Measurements from ENCODE around the gene SLC25A1. TPM values are rescaled to one million over a fixed set of nuclear protein-coding genes. Genes with fewer than 3 reads are reported as not detected.

The SLC25A1 gene
- total and polyA plus RNA-seq, 2 experiments from 2014 or later, result 187 to 422 TPM

DNA sequence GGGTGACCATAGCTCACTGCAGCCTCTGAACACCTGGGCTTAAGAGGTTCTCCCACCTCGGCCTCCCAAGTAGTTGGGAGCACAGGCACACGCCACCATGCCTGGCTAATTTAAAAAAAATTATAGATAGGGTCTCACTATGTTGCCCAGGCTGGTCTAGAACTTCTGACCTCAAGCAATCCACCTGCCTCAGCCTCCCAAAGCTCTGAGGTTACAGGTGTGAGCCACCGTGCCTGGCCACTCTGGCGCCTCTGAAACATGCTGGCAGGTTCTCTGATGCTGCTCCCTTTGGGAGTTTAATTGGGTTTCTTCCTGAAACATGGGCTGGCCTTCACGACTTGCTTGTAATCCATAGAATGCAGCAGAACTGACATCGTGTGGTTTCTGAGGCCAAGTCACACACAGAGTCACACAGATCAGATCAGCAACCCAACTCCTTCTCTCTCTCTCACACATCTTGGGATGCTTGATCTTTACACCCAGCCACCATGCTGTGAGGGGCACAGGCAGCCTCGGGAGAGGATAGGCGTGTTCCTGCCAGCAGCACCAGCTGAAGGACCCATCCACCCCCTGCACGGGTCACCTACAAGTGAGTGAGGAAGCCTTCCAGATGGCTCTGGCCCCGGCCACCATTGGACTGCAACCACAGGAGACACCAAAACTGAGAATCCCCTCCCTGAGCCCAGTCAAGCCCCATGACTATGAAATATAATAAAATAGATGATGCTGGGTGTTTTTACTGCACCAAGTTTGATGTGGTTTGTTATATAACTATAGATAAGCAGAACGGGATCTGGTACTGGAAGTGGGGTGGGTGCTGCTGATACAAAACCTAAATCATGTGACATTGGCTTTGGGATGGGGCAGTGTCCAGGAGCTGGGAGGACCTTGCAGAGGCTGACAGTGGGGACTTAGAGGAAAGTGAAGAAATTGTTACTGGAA lies 25.3 kb downstream of the SLC25A1 start:
- WGBS (ENCODE audit: low lambda C conversion rate, missing lambda C conversion rate), result 74% methylated on average over 11 of the region's 11 CpGs

DNA sequence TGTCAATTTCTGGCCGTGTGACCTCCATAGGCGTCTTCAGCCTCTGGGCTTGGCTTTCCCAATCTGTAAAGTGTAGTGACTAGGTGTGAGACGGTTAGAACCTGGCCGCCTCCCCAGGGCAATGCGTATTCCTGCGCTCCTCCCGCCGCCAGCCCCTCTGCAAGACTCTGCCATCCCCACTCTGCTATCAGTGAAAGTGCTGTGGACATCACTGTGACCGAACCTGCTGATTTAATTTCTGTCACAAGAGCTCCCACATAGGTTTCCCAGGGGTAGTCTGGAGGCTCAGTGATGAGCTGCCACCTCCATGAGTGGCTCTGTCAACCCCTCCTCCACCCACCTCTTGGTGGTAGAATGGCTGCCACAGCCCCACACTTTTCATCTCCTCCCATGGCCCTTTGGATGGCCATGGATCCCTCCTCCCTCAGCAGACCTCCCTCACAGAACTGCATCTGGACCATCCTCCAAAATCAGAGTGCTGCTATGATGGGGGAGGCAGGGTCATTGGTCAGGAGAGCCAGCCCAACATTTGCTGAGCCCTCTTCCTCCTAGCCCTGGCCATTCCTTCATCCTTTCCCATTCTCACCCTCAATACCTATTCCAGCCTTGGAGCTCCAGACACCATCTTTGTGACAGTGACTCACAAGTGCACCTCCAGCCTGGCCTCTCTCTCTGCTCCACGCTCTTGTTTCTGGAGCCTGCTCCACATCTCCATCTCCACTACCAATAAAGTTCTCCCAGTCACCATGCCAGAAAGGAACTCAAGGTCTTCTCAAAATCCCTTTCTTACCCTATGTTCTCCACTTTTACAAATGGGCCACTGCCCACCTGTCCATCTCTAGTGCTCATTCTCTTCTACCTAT lies 27.0 kb downstream of the SLC25A1 start:
- TF ChIP-seq EZH2 (IDR thresholded peaks at IDR 0.05; ENCODE audit: borderline replicate concordance) (no peak), EZH2phosphoT487 (IDR thresholded peaks at IDR 0.05; ENCODE audit: low read depth, severe bottlenecking, unreplicated experiment) (no peak)
- TF ChIP-seq, protein P1, sequence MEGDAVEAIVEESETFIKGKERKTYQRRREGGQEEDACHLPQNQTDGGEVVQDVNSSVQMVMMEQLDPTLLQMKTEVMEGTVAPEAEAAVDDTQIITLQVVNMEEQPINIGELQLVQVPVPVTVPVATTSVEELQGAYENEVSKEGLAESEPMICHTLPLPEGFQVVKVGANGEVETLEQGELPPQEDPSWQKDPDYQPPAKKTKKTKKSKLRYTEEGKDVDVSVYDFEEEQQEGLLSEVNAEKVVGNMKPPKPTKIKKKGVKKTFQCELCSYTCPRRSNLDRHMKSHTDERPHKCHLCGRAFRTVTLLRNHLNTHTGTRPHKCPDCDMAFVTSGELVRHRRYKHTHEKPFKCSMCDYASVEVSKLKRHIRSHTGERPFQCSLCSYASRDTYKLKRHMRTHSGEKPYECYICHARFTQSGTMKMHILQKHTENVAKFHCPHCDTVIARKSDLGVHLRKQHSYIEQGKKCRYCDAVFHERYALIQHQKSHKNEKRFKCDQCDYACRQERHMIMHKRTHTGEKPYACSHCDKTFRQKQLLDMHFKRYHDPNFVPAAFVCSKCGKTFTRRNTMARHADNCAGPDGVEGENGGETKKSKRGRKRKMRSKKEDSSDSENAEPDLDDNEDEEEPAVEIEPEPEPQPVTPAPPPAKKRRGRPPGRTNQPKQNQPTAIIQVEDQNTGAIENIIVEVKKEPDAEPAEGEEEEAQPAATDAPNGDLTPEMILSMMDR (IDR thresholded peaks at IDR 0.05; ENCODE audit: poor library complexity), result no peak
- H3K4me1 ChIP-seq (ENCODE audit: insufficient read depth), result no peaks in the 10 kb centered on the region
- H3K36me3 ChIP-seq (replicated peaks; ENCODE audit: insufficient read depth, low read depth), result no peaks in the 10 kb centered on the region
- no peak overlapping the region for H3K27ac ChIP-seq
- 63% methylated on average over 10 of the region's 10 CpGs for WGBS (ENCODE audit: low lambda C conversion rate, missing lambda C conversion rate)
- no peak overlapping the region for H2AFZ ChIP-seq
- H3K9me2 ChIP-seq (replicated peaks; ENCODE audit: insufficient read depth), result no peaks in the 10 kb centered on the region
- no peak overlapping the region for H3K4me3 ChIP-seq
- no peaks in the 10 kb centered on the region for H3K9me3 ChIP-seq (ENCODE audit: low read depth)
- no peak for DNase-seq (ENCODE audit: low spot score)
- peaks cover 63% of the 10 kb centered on the region for H3K27me3 ChIP-seq
- H4K20me1 ChIP-seq (ENCODE audit: insufficient read depth, poor library complexity, severe bottlenecking), result no peaks in the 10 kb centered on the region
- no peak overlapping the region for H3K4me2 ChIP-seq
- no peaks in the 10 kb centered on the region for H3K79me2 ChIP-seq

More for the DNA sequence above, 25.3 kb downstream of the SLC25A1 start:
- DNase-seq (ENCODE audit: low spot score), result peak; percentile 2
- no peaks in the 10 kb centered on the region for H3K9me2 ChIP-seq (replicated peaks; ENCODE audit: insufficient read depth)
- H3K9me3 ChIP-seq (ENCODE audit: low read depth), result no peaks in the 10 kb centered on the region
- no peaks in the 10 kb centered on the region for H4K20me1 ChIP-seq (ENCODE audit: insufficient read depth, poor library complexity, severe bottlenecking)
- no peaks in the 10 kb centered on the region for H3K36me3 ChIP-seq (replicated peaks; ENCODE audit: insufficient read depth, low read depth)
- H3K4me1 ChIP-seq (ENCODE audit: insufficient read depth), result no peaks in the 10 kb centered on the region
- no peaks in the 10 kb centered on the region for H3K79me2 ChIP-seq
- H3K4me3 ChIP-seq, result no peak overlapping the region
- H3K4me2 ChIP-seq, result no peak overlapping the region
- peaks cover 46% of the 10 kb centered on the region for H3K27me3 ChIP-seq
- no peak overlapping the region for H2AFZ ChIP-seq
- H3K27ac ChIP-seq, result no peak overlapping the region
- TF ChIP-seq, protein P1 (IDR thresholded peaks at IDR 0.05; ENCODE audit: poor library complexity), result no peak
- no peak for TF ChIP-seq EZH2phosphoT487 (IDR thresholded peaks at IDR 0.05; ENCODE audit: low read depth, severe bottlenecking, unreplicated experiment)
- no peak for TF ChIP-seq EZH2 (IDR thresholded peaks at IDR 0.05; ENCODE audit: borderline replicate concordance)

DNA sequence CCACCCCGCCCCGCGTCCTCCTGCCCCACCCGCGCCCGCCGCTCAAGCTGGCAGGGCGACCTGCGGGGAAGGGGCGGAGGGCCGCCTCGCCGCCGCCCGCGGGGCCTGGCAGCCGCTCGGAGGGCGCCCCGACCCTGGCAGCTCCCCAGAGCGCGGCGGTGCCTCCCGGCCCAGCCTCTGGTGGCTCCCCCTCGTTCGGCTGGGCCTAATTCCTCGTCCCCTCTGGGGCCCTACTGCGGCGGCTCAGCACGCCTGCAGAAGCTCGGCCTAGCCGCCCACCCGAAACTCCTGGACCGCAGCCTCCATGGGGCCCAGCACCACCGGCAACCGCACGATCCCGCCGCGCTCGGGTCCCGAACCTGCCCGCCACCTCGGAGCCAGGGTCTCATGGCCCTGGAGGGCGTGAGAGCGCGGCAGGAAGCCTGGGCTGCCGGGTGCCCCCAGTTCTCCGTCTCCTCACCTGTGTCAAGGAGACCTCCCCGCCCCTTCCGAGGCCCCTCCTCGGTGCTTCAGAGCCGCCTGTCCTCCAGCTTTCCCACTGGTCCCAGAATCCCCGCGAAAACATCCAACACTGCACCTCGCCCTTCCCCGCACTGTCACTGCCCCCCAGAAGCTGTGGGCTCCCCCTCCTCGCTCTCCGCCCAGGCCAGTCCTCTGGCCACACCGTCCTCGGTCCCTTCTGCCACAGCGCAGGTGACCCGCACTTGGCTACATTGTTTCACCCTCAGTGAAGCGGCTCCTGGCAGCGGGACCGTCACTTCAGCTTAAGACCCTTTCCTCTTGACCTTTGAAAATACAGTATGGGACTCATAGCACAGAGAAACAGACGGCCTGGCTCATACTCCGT lies 27.8 kb downstream of the SLC25A1 start:
- Histone ChIP-seq H3K36me3 (replicated peaks; ENCODE audit: insufficient read depth, low read depth) (no peaks in the 10 kb centered on the region), H3K27ac (no peak overlapping the region), H3K4me1 (ENCODE audit: insufficient read depth) (no peaks in the 10 kb centered on the region), H3K9me3 (ENCODE audit: low read depth) (no peaks in the 10 kb centered on the region), H3K4me2 (no peak overlapping the region), H3K9me2 (replicated peaks; ENCODE audit: insufficient read depth) (no peaks in the 10 kb centered on the region), H3K27me3 (peaks cover 68% of the 10 kb centered on the region), H4K20me1 (ENCODE audit: insufficient read depth, poor library complexity, severe bottlenecking) (no peaks in the 10 kb centered on the region), H2AFZ (no peak overlapping the region), H3K79me2 (no peaks in the 10 kb centered on the region), H3K4me3 (no peak overlapping the region)
- TF ChIP-seq, protein P1 (IDR thresholded peaks at IDR 0.05; ENCODE audit: poor library complexity), result no peak
- TF ChIP-seq EZH2 (IDR thresholded peaks at IDR 0.05; ENCODE audit: borderline replicate concordance), result peak; percentile 71
- peak; percentile 49 for TF ChIP-seq EZH2phosphoT487 (IDR thresholded peaks at IDR 0.05; ENCODE audit: low read depth, severe bottlenecking, unreplicated experiment)
- DNase-seq (ENCODE audit: low spot score), result no peak
- 34% methylated on average over 36 of the region's 68 CpGs for WGBS (ENCODE audit: low lambda C conversion rate, missing lambda C conversion rate)
